Fibroblast of skin of back (primary cell): ENCODE results near the gene CELA1.

Experiments
- DNase-seq: peaks from one replicate; pipeline ENCODE4 v3.0.0-alpha.2; 2013

The CELA1 gene

GRCh38 chr12:51374856-51375255 is 28.4 kb upstream of the CELA1 start:
- peak; percentile 38 for DNase-seq

- no peak for DNase-seq
Measured at GRCh38 chr12:51374361-51374760, 27.9 kb upstream of the CELA1 start.

- DNase-seq: no peak
Measured at GRCh38 chr12:51373187-51373586, 26.7 kb upstream of the CELA1 start.

- DNase-seq: no peak
Measured at GRCh38 chr12:51372021-51372420, 25.5 kb upstream of the CELA1 start.

DNA sequence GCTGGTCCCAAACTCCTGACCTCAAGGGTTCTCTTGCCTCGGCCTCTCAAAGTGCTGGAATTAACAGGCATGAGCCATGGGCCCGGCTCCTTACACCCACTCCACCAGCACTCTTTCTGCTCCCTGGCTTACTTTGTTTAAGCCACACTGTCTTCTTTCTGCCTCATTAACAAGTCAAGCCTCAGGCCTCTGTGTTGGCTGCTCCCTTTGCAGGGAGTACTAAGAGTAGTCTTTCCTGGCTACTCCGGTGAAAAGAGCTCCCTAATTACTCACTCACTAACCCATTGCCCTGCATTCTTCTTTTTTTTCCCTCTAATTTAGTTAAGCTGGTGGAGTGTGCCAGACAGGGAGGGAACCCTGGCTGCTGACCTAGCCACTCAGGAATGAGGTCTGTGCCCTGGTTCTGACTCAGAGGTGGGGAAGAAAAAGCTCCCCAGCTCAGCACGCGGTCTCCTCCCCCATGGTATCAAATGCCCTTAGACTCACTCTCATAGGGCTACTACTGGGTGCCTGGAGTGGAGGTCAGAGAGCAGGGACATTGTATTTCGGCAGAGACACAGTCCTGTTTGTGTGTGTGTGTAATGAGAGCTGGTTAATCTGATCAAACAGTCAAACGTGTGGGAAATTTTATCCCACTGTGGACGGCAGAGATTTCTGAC is 24.9 kb upstream of the CELA1 start:
- DNase-seq: peak; percentile 98

GRCh38 chr12:51370667-51371066 is 24.2 kb upstream of the CELA1 start:
- DNase-seq: no peak

GRCh38 chr12:51369581-51369980 is 23.1 kb upstream of the CELA1 start:
- DNase-seq: no peak

DNA sequence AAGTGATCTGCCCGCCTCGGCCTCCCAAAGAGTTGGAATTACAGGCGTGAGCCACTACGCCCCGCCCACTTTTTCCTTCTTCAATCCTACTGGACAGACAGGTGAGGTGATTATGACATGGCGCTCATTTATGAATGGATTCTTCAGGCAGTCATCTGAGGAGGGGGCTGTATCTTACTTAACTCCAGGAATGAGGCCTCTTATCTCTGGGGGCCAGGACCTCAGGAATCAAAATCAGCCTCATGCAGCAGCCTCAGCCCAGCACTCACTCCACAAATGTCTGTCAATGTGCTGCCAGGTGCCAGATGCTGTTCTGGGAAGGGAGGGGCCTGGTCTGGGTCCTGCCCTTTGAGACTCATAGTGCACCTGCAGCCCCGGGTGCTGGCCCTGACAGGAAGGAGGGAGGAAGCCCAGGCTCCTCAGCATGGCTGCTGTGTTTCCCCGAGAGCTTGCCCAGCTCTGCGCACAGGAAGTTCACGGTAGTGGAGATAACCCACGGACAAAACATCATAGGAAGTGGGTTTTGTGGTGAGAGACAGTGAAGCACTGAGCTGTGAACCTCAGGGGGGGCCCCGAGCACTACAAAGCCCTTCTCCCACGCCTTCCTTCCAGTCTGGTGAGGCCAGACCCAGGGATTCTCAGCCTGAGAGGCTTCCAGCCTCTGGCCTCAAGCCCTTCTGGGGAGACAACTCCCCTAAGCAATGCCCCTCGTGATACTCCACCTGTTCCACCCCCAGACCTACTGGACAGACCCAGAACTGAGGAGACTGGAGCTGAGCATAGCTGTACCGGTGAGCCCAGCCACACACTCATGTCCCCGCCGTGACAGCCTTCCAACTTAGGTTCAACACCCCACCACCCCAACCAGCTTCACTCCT is 22.4 kb upstream of the CELA1 start:
- peak; percentile 28 for DNase-seq

- no peak for DNase-seq
Measured at GRCh38 chr12:51365276-51365675, 18.8 kb upstream of the CELA1 start.

DNA sequence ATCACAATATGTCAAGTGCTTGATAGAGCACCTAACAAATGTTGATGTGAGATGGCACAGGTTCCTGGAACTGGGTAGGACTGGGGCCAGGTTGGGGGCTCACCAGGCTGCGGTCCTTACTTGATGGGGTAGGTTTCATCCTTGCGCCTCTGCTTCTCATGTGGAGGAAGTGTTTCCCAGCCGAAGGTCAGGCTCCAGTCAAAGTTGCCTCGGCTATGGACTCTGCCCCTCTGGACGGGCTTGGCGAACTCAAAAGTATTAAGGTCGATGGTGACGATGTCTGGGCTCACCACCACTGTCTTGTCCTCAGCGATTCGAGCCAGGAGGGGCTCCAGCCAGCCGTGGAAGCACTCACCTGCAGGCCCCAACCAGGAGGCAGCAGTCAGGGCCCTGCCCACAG is 17.5 kb upstream of the CELA1 start:
- no peak for DNase-seq

DNA sequence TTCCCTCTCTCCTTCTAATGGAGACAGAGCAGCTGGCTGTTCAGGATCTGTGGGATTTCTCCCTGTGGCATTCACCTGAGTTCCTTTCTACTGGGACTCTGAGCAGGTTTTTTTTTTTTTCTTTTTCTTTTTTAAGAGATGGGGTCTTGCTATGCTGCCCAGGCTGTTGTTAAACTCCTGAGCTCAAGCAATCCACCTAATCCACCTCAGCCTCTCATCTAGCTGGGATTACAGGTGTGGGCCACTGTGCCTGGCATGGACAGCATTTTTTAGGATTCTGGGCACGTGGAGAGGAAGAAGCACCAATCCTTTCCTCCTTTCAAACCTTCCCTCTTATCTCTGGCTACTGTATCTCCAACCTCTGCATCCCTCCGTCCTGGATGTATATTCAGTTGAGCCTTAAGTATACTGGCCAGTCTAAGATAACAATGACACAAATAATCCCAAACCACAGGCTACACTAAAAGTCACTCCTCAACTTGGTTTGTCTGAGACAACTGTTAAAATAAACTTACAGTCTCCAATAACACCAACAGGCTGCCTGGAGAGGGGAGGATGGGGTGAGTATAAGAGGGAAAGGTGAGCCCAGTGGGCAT is 16.4 kb upstream of the CELA1 start:
- DNase-seq: no peak

DNA sequence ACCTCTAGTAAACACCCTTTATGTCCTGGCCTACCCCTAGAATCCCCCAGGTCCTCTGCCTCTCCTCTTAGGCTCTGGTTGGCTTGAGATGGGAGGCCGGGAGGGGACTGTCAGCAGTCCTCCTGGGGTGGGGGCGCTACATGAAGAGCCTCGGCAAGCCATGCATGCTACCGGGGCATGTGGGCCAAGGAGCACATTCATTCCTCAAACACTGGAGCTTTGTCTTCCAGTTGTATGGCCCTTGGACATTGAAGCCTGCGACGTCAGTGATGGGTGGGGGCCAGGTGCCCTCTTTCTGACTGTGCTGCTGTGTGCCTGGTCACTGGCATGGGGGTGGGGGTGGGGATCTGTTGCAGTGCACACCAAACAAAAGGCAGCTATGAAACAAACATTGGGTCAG is 15.8 kb upstream of the CELA1 start:
- no peak for DNase-seq

GRCh38 chr12:51361161-51362016 is 14.9 kb upstream of the CELA1 start:
- DNase-seq: no peak

GRCh38 chr12:51360315-51360714 is 13.8 kb upstream of the CELA1 start:
- DNase-seq: no peak

DNA sequence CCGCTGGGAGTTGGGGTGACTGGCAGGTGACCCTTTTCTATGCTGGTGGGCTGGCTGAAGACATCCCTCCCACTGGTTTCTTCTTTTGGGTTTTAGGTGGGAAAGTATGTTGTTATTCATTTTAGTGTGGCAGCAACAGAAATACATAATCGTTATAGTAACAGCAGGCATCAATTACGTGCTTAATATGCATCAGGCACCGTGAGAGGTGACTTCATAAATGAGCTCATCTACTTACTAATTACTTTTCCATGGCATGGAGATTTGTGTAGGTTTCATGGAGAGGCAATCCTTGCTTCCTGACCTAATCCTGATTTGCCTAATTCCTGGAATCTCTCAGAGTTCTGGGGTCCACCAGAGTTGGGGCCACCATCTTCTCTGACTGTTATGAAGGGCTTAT is 13.4 kb upstream of the CELA1 start:
- DNase-seq: no peak

GRCh38 chr12:51358496-51358895 is 12.0 kb upstream of the CELA1 start:
- DNase-seq: no peak

DNA sequence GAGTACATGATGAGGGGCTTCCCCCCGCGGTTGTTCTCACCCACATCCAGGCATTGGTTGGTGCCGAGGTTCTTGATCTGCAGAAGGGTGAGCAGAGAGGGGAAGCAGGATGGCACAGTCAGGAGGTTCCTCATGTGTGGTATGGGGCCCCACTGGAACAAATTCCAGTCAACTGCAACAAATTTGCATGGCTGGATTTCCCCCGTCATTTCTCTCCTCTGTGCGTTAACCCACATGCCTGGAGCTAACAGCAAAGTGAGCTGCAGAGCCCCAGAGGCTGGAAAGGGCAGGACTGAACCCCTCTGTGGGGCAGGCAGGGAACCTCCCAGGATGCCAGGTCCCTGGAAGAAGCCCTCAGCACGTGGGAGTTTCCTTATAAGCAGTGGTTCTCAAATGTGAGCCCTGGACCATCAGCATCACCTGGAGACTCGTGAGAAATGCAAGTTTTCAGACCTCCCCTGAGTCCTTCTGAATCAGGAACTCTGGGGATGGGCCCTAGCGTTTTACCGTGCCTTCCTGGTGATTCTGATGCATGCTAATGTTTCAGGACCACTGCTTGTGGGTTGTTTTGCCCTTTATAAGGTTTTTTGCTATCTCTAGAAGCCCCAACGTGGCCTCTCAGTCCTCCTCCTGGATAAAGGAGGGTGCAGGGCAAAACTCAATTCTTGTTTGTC is 11.0 kb upstream of the CELA1 start:
- no peak for DNase-seq

DNA sequence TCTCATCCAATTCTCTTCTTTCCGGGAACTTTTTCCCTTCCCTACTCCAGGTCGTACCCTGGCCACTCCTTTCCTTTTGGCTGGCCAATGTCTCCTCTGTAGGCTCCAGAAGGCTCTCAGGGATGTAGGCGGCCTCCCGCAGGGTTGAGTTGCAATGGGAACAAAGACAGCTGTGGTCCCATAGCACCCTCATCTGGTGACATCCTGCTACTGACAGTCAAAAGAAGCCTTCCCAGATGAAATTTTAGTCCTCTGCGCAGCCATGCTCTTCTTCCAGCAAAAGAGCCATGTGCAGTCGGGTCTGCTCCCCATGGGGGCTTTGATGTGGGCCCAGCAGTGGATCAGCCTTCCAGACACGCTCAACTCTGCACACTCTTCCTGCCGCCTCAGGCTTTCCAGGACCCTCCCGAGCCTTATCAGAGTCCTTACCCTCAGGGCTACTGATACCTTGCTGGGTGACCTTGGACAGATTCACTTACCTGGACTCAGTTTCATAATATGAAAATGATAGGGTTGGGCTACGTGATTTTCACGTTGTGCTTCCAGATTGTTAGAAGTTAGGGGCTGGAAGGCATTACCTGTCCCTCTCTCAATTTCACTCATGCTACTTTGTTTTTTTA is 5.5 kb upstream of the CELA1 start:
- DNase-seq: peak; percentile 72

DNA sequence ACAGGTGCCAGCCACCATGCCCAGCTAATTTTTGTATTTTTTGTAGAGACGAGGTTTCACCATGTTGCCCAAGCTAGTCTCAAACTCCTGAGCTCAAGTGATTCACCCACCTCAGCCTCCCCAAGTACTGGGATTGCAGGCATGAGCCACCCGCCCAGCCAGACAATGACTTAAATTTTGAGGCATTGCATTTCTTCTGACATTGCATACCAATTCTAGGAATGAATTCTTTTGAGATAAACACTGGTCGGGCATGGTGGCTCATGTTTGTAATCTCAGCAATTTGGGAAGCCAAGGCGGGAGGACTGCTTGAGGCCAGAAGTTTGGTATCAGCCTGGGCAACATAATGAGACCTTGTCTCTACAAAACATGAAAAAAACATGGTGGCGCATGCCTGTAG is 2.5 kb upstream of the CELA1 start:
- peak; percentile 73 for DNase-seq

- no peak for DNase-seq
Measured at GRCh38 chr12:51348116-51348515, 1.6 kb upstream of the CELA1 start.

DNA sequence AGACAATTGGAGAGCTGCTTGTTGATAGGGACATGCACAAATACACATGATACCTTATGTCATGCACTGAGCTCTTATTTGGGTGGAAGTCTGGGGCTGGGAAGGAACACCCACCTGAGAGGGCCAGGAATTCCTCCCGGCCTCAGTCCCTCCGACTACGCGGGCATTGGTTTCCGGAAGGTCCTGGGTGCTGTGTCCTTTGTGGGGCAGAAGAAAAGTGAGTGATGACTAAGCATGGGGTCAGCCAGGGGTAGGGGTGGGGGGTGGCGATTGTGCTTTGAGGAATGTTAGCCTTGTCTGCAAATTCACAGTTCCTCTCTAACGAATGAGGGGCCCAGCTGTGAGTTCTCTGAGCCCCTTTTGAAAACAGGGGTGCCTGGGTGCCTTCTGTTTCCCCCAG is 798 bp downstream of the CELA1 start:
- DNase-seq: peak; percentile 25

GRCh38 chr12:51343201-51343600 is 3.3 kb downstream of the CELA1 start:
- DNase-seq: no peak
